ENCODE results near the gene ERVFRD-1.

DNA sequence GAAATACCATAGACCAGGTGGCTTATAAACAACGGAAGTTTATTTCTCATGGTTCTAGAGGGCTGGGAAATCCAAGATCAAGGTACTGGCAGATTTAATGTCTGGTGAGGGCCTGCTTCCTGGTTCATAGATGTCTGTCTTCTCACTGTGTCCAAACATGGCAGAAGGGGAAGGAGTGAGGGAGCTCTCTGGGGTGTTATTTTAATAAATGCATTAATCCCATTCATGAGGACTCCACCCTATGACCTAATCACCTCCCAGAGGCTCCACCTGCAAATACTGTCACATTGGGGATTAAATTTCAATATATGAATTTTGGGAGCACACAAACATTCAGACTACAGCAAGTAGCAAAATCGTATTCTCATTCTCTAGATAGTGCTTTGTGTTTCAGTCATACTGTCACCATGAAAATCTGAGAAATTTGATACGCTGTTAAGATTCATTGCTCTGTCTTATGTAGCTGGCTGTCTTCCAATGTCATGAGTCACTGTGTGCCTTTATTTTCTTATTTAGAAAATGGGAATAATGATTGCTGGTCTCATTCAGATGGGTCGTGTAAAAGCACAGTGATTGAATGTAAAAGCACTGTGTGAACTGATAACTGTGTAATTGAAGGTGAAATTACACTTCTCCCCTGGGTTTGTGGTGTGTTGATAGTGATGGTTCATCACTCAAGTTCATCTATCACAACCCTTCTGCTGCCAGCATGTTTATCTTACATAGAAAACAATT lies 8.9 kb upstream of the ERVFRD-1 start:
- no peak for TF ChIP-seq CTCF (conservative IDR thresholded peaks at IDR 0.05; ENCODE audit: low read depth, low read length)
- no peak for TF ChIP-seq EZH2phosphoT487 (IDR thresholded peaks at IDR 0.05; ENCODE audit: borderline replicate concordance, low read length)
- TF ChIP-seq EZH2 (IDR thresholded peaks at IDR 0.05; ENCODE audit: low read length, unreplicated experiment) = no peak
